ENCODE measurements around the gene IL16. TPM values are rescaled to one million over a fixed set of nuclear protein-coding genes. Genes with fewer than 3 reads are reported as not detected.

IL16 gene
- total RNA-seq, 2 donors from 2014 or later = 25.9 to 114 TPM

DNA sequence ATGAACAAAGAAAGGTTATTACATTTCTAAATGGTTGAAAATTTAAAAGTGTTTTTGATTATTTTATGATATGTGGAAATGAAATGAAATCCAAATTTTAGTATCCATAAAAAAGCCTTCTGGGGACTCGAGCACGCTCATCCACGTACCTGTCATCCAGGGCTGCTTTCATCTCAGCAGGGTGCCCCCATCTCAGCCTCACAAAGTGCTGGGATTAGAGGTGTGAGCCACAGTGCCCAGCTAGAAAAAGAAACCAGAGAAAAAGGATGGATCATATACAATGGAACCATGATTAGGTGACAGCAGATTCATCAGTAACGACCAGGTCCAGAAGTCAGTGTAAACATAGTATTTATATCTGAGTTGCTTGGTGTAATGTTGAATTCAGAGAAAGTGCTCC, 77.6 kb downstream of the IL16 start:
- no peak for ATAC-seq
- peaks cover 14 to 25% of the 10 kb centered on the region in 2 donors for H3K36me3 Mint-ChIP-seq

DNA sequence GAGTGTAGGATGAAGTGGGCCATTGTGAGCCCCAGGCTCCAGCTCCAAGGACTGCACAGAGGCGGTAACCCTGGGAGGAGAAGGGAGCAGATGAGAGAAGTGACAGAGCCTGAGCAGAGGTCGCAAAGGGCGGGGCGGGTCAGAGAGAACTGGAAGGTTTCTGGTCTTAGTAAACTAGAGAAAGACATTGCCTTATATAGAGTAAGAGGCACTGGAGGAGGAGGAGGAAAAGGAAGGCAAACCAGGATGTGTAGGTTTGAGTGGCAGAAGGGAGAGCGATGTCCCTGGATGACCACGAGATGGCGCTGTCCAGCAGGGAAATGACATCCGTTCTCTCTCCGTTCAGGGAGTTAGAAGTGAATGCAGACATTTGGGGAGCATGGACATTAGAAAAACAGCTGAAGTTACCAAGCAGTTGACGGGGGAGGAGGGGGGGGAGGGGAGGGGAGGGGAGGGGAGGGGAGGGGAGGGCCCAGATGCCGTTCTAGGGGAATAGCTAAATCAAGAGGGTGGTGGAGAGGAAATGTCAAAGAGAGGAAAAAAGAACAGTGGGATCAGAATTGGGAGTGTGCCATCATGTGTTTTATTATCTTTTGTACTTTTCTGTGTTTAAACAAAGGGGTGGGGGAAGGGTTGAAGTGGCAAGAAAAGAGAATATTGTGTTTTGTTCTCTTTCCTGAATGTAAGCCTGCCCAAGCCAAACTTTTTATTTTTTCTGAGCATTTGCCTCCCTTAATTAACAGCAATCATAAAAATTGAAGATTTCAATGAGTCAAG, 78.4 kb downstream of the IL16 start:
- DNase-seq (ENCODE audit: low spot score in 2 of 2) (peak; percentile 77 to 81), ATAC-seq (peak; percentile 89 to 91)
- H3K27ac Mint-ChIP-seq = peak overlapping the region in 1 of 2 donors; percentile 58
- H3K36me3 Mint-ChIP-seq = peaks cover 14 to 25% of the 10 kb centered on the region in 2 donors
- H3K9me3 Mint-ChIP-seq = peaks cover 0 to 19% of the 10 kb centered on the region in 2 donors

More for the DNA sequence above, 77.6 kb downstream of the IL16 start:
- no peak for DNase-seq (ENCODE audit: low spot score in 2 of 2)
- peaks cover 0 to 18% of the 10 kb centered on the region in 2 donors for H3K9me3 Mint-ChIP-seq
- H3K27ac Mint-ChIP-seq = peak overlapping the region in 1 of 2 donors; percentile 58

- Mint-ChIP-seq H3K9me3 (peaks cover 0 to 19% of the 10 kb centered on the region in 2 donors), H3K27ac (peak overlapping the region in 1 of 2 donors; percentile 58), H3K36me3 (peaks cover 14 to 25% of the 10 kb centered on the region in 2 donors)
- no peak for DNase-seq (ENCODE audit: low spot score in 2 of 2)
- no peak for ATAC-seq
These were observed 79.2 kb downstream of the IL16 start for GRCh38 chr15:81275711-81276392.

- peaks cover 0 to 26% of the 10 kb centered on the region in 2 donors for H3K9me3 Mint-ChIP-seq
- peaks cover 14 to 25% of the 10 kb centered on the region in 2 donors for H3K36me3 Mint-ChIP-seq
- H3K27ac Mint-ChIP-seq = no peak overlapping the region
- no peak for DNase-seq (ENCODE audit: low spot score in 2 of 2)
- ATAC-seq = no peak
These were observed 80.3 kb downstream of the IL16 start for GRCh38 chr15:81276967-81277366.

- no peak for ATAC-seq
- no peak for DNase-seq (ENCODE audit: low spot score in 2 of 2)
- Mint-ChIP-seq H3K36me3 (peaks cover 14 to 25% of the 10 kb centered on the region in 2 donors), H3K27ac (peak overlapping the region in 1 of 2 donors; percentile 31), H3K9me3 (peaks cover 0 to 28% of the 10 kb centered on the region in 2 donors)
These were observed 81.2 kb downstream of the IL16 start for GRCh38 chr15:81277851-81278250.

- Mint-ChIP-seq H3K27ac (no peak overlapping the region), H3K36me3 (peaks cover 14 to 25% of the 10 kb centered on the region in 2 donors), H3K9me3 (peaks cover 0 to 28% of the 10 kb centered on the region in 2 donors)
- no peak for ATAC-seq
- no peak for DNase-seq (ENCODE audit: low spot score in 2 of 2)
These were observed 81.8 kb downstream of the IL16 start for GRCh38 chr15:81278306-81279029.

GRCh38 chr15:81279621-81280485, 83.2 kb downstream of the IL16 start:
- no peak for ATAC-seq
- peaks cover 0 to 28% of the 10 kb centered on the region in 2 donors for H3K9me3 Mint-ChIP-seq
- peak overlapping the region in 1 of 2 donors; percentile 22 for H3K27ac Mint-ChIP-seq
- no peak for DNase-seq (ENCODE audit: low spot score in 2 of 2)
- H3K36me3 Mint-ChIP-seq = peaks cover 14 to 27% of the 10 kb centered on the region in 2 donors

DNA sequence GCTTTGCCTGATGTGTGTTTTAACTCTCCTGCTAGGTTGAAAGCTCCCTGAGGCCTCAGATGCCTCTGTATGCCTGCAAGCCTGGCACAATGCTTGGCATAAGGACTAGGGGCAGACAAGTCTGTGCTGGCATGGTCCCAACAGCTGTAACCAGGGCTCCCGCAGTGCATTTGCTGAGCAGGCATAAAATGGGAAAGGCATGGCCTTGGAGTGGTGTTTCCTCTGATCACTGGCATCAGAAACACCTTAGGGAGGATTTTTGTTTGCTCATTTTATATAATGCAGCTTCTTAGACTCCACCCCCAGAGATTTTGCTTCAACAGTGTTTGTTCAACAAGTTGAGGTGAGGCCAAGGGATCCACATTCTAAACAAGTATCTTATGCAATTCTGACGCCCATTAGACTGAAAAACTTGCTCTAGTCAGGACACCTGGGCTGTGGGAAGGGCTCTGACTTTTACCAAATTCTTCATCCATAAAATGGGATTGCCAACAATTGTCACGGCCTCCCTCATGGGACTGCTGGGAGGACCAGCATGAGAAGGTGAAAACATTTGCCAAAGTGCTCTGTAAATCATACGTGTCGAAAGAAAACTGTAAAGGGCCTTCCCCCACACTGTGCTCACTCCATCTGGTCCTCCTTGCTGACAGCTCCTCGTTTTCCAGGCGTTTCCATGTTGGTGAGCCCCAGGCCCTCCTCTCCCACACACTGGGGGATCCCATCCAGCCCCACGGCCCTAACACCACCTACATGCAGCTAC, 84.2 kb downstream of the IL16 start:
- no peak for ATAC-seq
- Mint-ChIP-seq H3K36me3 (peaks cover 24 to 37% of the 10 kb centered on the region in 2 donors), H3K27ac (peak overlapping the region in 1 of 2 donors; percentile 37), H3K9me3 (peaks cover 0 to 34% of the 10 kb centered on the region in 2 donors)
- DNase-seq (ENCODE audit: low spot score in 2 of 2) = no peak

- Mint-ChIP-seq H3K27ac (peak overlapping the region in 1 of 2 donors; percentile 9), H3K9me3 (peaks cover 0 to 34% of the 10 kb centered on the region in 2 donors)
These were observed 84.7 kb downstream of the IL16 start for GRCh38 chr15:81281456-81281735.

DNA sequence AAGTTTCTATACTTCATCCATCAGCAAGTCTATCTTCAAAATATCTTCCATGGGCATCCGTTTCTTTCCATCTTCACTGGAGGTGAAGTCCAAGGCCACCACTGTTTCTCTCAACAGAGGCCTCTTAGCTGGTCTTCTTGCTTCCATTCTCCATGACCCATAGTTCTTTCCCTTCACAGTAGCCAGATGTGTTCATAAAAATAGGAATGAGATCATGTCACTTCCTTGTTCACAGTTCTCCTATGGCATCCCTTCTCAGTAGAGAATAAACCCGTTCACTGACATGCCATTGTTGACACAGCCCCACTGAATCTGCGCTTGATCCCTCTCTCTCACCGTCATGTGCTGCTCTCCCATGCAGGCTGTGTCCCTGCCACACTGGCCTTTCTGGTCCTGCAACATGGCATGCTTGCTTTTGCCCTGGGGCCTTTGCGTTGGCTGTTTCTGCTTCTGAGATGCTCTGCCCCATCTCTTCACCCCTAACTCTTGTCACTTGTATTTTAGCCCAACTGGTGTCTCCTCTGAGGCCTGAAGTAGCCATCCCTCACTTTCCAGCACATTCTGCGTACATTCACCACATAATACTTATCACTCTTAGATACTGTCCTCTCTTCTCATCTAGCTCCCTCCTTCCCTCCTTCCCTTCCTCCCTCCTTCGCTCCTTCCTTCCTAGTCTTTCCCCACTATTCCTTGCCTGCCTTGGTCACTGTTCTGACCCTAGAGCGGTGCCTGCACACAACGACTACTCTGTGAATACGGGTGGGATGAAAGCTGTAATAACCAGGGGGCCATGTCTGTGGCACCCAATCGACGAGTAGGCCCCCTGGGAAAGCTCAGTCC, 85.3 kb downstream of the IL16 start:
- ATAC-seq (no peak), DNase-seq (ENCODE audit: low spot score in 2 of 2) (no peak)
- H3K36me3 Mint-ChIP-seq = peaks cover 21 to 38% of the 10 kb centered on the region in 2 donors
- peak overlapping the region in 1 of 2 donors; percentile 9 for H3K27ac Mint-ChIP-seq
- H3K9me3 Mint-ChIP-seq = peaks cover 3 to 32% of the 10 kb centered on the region in 2 donors

More at GRCh38 chr15:81281456-81281735, 84.7 kb downstream of the IL16 start:
- peaks cover 24 to 39% of the 10 kb centered on the region in 2 donors for H3K36me3 Mint-ChIP-seq
- no peak for ATAC-seq
- DNase-seq (ENCODE audit: low spot score in 2 of 2) = no peak

GRCh38 chr15:81282606-81282895, 85.9 kb downstream of the IL16 start:
- ATAC-seq = no peak
- DNase-seq (ENCODE audit: low spot score in 2 of 2) = no peak
- H3K36me3 Mint-ChIP-seq = peaks cover 21 to 38% of the 10 kb centered on the region in 2 donors
- no peak overlapping the region for H3K27ac Mint-ChIP-seq
- H3K9me3 Mint-ChIP-seq = peaks cover 5 to 32% of the 10 kb centered on the region in 2 donors

GRCh38 chr15:81282911-81283310, 86.2 kb downstream of the IL16 start:
- Mint-ChIP-seq H3K9me3 (peaks cover 5 to 32% of the 10 kb centered on the region in 2 donors), H3K27ac (no peak overlapping the region), H3K36me3 (peaks cover 24 to 38% of the 10 kb centered on the region in 2 donors)
- ATAC-seq (no peak), DNase-seq (ENCODE audit: low spot score in 2 of 2) (no peak)

DNA sequence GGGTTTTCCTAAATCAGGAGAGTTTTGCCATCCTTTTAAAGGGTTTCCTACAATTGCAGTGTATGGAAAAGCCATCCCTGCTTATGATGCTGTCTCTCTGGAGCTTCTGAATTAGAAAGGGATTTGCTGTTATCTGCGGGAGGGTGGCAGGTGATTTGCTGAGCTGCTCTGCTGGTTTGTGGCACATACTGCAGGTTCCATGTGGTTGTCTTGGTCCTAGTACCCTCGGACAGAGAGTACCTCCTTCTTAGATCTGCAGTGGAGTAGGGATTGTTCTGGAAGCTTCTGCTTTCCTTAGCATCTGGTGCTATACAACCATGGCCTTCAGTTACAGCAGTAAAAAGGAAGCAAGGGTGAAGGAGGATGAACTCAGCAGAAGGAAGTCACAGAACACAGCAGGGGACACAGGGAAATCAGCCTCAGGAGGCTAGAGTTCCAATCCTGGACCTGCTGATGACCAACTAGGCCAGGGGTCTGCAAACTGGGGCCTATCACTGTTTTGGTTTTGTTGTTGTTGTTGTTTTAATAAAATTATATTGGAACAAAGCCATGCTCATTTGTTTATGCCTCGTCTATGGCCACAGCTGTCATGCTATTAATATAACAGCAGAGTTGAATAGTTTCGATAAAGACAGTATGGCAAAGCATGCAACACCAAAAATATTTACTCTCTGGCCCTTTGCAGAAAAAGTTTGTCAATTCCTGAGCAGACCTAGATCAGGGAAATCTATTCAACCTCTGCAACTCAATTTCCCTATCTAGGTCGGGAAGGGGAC, 87.8 kb downstream of the IL16 start:
- peaks cover 20 to 37% of the 10 kb centered on the region in 2 donors for H3K36me3 Mint-ChIP-seq
- peaks cover 9 to 27% of the 10 kb centered on the region in 2 donors for H3K9me3 Mint-ChIP-seq
- no peak for DNase-seq (ENCODE audit: low spot score in 2 of 2)
- H3K27ac Mint-ChIP-seq = peak overlapping the region in 1 of 2 donors; percentile 85
- ATAC-seq = no peak

DNA sequence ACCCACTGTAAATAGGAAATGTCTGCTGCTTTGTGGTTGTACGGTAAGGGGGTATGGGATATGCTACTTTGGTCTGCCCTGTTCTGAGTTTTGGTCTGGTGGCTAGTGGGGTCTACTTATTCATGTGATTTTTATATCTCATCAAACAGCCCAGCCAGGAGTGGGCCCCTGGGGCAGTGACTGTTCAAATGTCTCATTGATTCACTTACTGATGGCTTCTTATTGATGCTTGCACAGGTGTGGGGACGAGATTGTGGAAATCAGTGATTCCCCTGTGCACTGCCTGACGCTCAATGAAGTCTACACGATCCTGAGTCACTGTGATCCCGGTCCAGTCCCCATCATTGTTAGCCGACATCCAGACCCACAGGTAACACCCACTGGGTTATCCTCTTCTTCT, 88.8 kb downstream of the IL16 start:
- Mint-ChIP-seq H3K9me3 (peaks cover 9 to 30% of the 10 kb centered on the region in 2 donors), H3K27ac (peak overlapping the region in 1 of 2 donors; percentile 85), H3K36me3 (peaks cover 20 to 37% of the 10 kb centered on the region in 2 donors)
- ATAC-seq (no peak), DNase-seq (ENCODE audit: low spot score in 2 of 2) (no peak)

All from activated naive CD4-positive, alpha-beta T cell treated with anti-CD3 and anti-CD28 coated beads, Interleukin-2, amount 50 U/mL, for 72 hours (primary cell).